H9 (cell line): Measurements from ENCODE around the gene LDLRAD4. TPM values are rescaled to one million over a fixed set of nuclear protein-coding genes. Genes with fewer than 3 reads are reported as not detected.

Experiments
- DNase-seq: peaks from one replicate; pipeline ENCODE4 v3.0.0-alpha.2; 2017
- H2AFZ ChIP-seq: one replicate; pipeline ENCODE4 v1.6.1; 2013; ENCODE audit warnings: mild to moderate bottlenecking, low read length, control low read depth, moderate library complexity
- H2AK5ac ChIP-seq: 2 replicates; pipeline ENCODE4 v1.6.1; 2013; ENCODE audit warnings: low read length, control low read depth, mixed read lengths; ENCODE audit not compliant: insufficient read length
- H2BK120ac ChIP-seq: one replicate; pipeline ENCODE4 v1.6.1; 2013; ENCODE audit warnings: low read depth, mild to moderate bottlenecking, low read length, control low read depth, inconsistent platforms; ENCODE audit not compliant: poor library complexity, severe bottlenecking
- H2BK12ac ChIP-seq: 2 replicates; pipeline ENCODE4 v1.6.1; 2013; ENCODE audit warnings: low read length, control low read depth, mixed read lengths, low read depth; ENCODE audit not compliant: insufficient read length
- H2BK15ac ChIP-seq: 2 replicates; pipeline ENCODE4 v1.6.1; 2013; ENCODE audit warnings: low read depth, low read length, control low read depth
- H2BK20ac ChIP-seq: one replicate; pipeline ENCODE4 v1.6.1; 2013; ENCODE audit warnings: low read depth, mild to moderate bottlenecking, low read length, control low read depth, inconsistent platforms; ENCODE audit not compliant: poor library complexity, severe bottlenecking
- H2BK5ac ChIP-seq: 2 replicates; pipeline ENCODE4 v1.6.1; 2013; ENCODE audit warnings: low read length, control low read depth, mixed read lengths; ENCODE audit not compliant: insufficient read length
- H3K14ac ChIP-seq: 2 replicates; pipeline ENCODE4 v1.6.1; 2013; ENCODE audit warnings: low read length, control low read depth; ENCODE audit not compliant: insufficient read depth
- H3K18ac ChIP-seq: 2 replicates; pipeline ENCODE4 v1.6.1; 2013; ENCODE audit warnings: low read depth, mild to moderate bottlenecking, mixed read lengths, low read length, control low read depth; ENCODE audit not compliant: insufficient read length
- H3K23ac ChIP-seq: 2 replicates; pipeline ENCODE4 v1.6.1; 2013; ENCODE audit warnings: low read length, control low read depth, mixed read lengths, low read depth; ENCODE audit not compliant: insufficient read length
- H3K23me2 ChIP-seq: 2 replicates; pipeline ENCODE4 v1.6.1; 2013; ENCODE audit warnings: low read depth, mild to moderate bottlenecking, mixed read lengths, low read length, control low read depth; ENCODE audit not compliant: insufficient read length, poor library complexity, severe bottlenecking
- H3K27ac ChIP-seq: 2 replicates; pipeline ENCODE4 v1.5.1; 2013; ENCODE audit warnings: low read length, control low read depth, mixed read lengths, low read depth; ENCODE audit not compliant: insufficient read length
- H3K27me3 ChIP-seq: 2 replicates; pipeline ENCODE4 v1.6.1; 2013; ENCODE audit warnings: low read length, control low read depth, inconsistent platforms; ENCODE audit not compliant: insufficient read depth
- H3K4ac ChIP-seq: 2 replicates; pipeline ENCODE4 v1.6.1; 2013; ENCODE audit warnings: low read depth, mild to moderate bottlenecking, control low read depth, inconsistent platforms, low read length, moderate library complexity
- H3K4me1 ChIP-seq: 2 replicates; pipeline ENCODE4 v1.6.1; 2013; ENCODE audit warnings: low read length, control low read depth, inconsistent platforms; ENCODE audit not compliant: insufficient read depth
- H3K4me2 ChIP-seq: 2 replicates; pipeline ENCODE4 v1.6.1; 2013; ENCODE audit warnings: low read length, control low read depth, mixed read lengths; ENCODE audit not compliant: insufficient read length, insufficient read depth
- H3K56ac ChIP-seq: 2 replicates; pipeline ENCODE4 v1.6.1; 2013; ENCODE audit warnings: low read depth, mild to moderate bottlenecking, mixed read lengths, low read length, control low read depth; ENCODE audit not compliant: insufficient read length
- H3K79me1 ChIP-seq: 2 replicates; pipeline ENCODE4 v1.6.1; 2013; ENCODE audit warnings: low read depth, mild to moderate bottlenecking, moderate library complexity, low read length, control low read depth, inconsistent platforms; ENCODE audit not compliant: insufficient read depth, poor library complexity, severe bottlenecking
- H3K79me2 ChIP-seq: 2 replicates; pipeline ENCODE4 v1.6.1; 2013; ENCODE audit warnings: low read length, control low read depth, inconsistent platforms; ENCODE audit not compliant: insufficient read depth
- H3K9ac ChIP-seq: 2 replicates; pipeline ENCODE4 v1.6.1; 2013; ENCODE audit warnings: low read length, control low read depth, mixed read lengths; ENCODE audit not compliant: insufficient read length; ENCODE audit errors: extremely low read depth
- H3K9me3 ChIP-seq: one replicate; pipeline ENCODE4 v1.6.1; 2013; ENCODE audit warnings: low read depth, low read length, inconsistent platforms; ENCODE audit not compliant: control insufficient read depth
- H3T11ph ChIP-seq: one replicate; pipeline ENCODE4 v1.6.1; 2013; ENCODE audit warnings: mild to moderate bottlenecking, low read length, control low read depth, inconsistent platforms
- H4K20me1 ChIP-seq: one replicate; pipeline ENCODE4 v1.6.1; 2013; ENCODE audit not compliant: control insufficient read depth, insufficient read length, insufficient read depth
- H4K5ac ChIP-seq: 2 replicates; pipeline ENCODE4 v1.6.1; 2013; ENCODE audit warnings: low read depth, mild to moderate bottlenecking, mixed read lengths, low read length, control low read depth; ENCODE audit not compliant: insufficient read length
- H4K8ac ChIP-seq: replicated peaks from 2 replicates; pipeline ENCODE4 v1.6.1; 2013; ENCODE audit warnings: low read length, control low read depth, mixed read lengths, low read depth; ENCODE audit not compliant: insufficient read length
- H4K91ac ChIP-seq: 2 replicates; pipeline ENCODE4 v1.6.1; 2013; ENCODE audit warnings: low read depth, mild to moderate bottlenecking, moderate library complexity, mixed read lengths, low read length, control low read depth; ENCODE audit not compliant: insufficient read length
- H3K27ac Mint-ChIP-seq, 3 experiments: 2 replicates in 2 of 3; 3 replicates in 1 of 3; pipeline ENCODE4 v1.8.0; 2020 to 2021; ENCODE audit warnings: mixed read lengths in 3 of 3, mild to moderate bottlenecking in 1 of 3, moderate library complexity in 1 of 3
- H3K27me3 Mint-ChIP-seq: 2 replicates; pipeline ENCODE4 v1.8.0; 2021; ENCODE audit warnings: low read depth, mild to moderate bottlenecking, moderate library complexity, mixed read lengths
- H3K36me3 Mint-ChIP-seq, 3 experiments: 2 replicates in 2 of 3; 3 replicates in 1 of 3; pipeline ENCODE4 v1.8.0; 2020 to 2021; ENCODE audit warnings: low read depth in 3 of 3, mixed read lengths in 3 of 3; ENCODE audit not compliant: insufficient read depth in 1 of 3
- H3K4me1 Mint-ChIP-seq, 2 experiments: 2 replicates each; pipeline ENCODE4 v1.8.0; 2020; ENCODE audit warnings: mixed read lengths in 2 of 2
- H3K4me3 Mint-ChIP-seq, 2 experiments: 2 replicates in 1 of 2; 3 replicates in 1 of 2; pipeline ENCODE4 v1.8.0; 2020 to 2021; ENCODE audit warnings: mild to moderate bottlenecking in 2 of 2, mixed read lengths in 2 of 2, moderate library complexity in 1 of 2
- H3K9me3 Mint-ChIP-seq, 2 experiments: 2 replicates in 1 of 2; 3 replicates in 1 of 2; pipeline ENCODE4 v1.8.0; 2020; ENCODE audit warnings: mild to moderate bottlenecking in 2 of 2, mixed read lengths in 2 of 2, moderate library complexity in 1 of 2
- CTCF ChIP-seq: fragments of 200-600 bp; sonication (generic); conservative IDR thresholded peaks from 3 replicates; pipeline ENCODE4 v1.8.0; 2021; ENCODE audit warnings: antibody characterized with exemption, mild to moderate bottlenecking
- whole genome bisulfite sequencing: extraction: QIAGEN DNeasy Blood & Tissue Kit; methylation state at CpG from one replicate; pipeline ENCODE4 v1.1.7; 2013; ENCODE audit warnings: missing lambda C conversion rate, low lambda C conversion rate, mixed read lengths; ENCODE audit not compliant: insufficient read length; ENCODE audit errors: extremely low coverage; 5-methylcytosine and 5-hydroxymethylcytosine counted together
- total RNA-seq: library from RNA; stranded (reverse); gene quantifications from 2 replicates; pipeline ENCODE4 v1.2.1, GENCODE V29; 2021

LDLRAD4 gene
- total RNA-seq, 1 experiment from 2014 or later, result 3.9 TPM

GRCh38 chr18:13578400-13578799 lies 359.8 kb downstream of the LDLRAD4 start:
- H3K4me2 ChIP-seq, result no peak overlapping the region
- H3K79me2 ChIP-seq, result no peaks in the 10 kb centered on the region

More at GRCh38 chr18:13578400-13578799, 359.8 kb downstream of the LDLRAD4 start:
- no peak overlapping the region for H2AFZ ChIP-seq
- TF ChIP-seq CTCF, result no peak
- no peaks in the 10 kb centered on the region for H3K27me3 ChIP-seq
- Mint-ChIP-seq H3K9me3 (no peaks in the 10 kb centered on the region), H3K36me3 (no peaks in the 10 kb centered on the region; a peak in 1 of 7 replicates), H3K4me1 (no peaks in the 10 kb centered on the region), H3K4me3 (no peak overlapping the region), H3K27ac (no peak overlapping the region), H3K27me3 (no peaks in the 10 kb centered on the region)
- no peak overlapping the region for H3K9ac ChIP-seq
- no peak overlapping the region for H2BK12ac ChIP-seq
- no peak overlapping the region for H2AK5ac ChIP-seq
- no peak overlapping the region for H3K4ac ChIP-seq
- WGBS, result no CpG with 5 or more reads among the region's 6 CpGs
- H3T11ph ChIP-seq, result no peak overlapping the region
- no peaks in the 10 kb centered on the region for H3K79me1 ChIP-seq
- H3K23ac ChIP-seq, result no peak overlapping the region
- no peaks in the 10 kb centered on the region for H4K20me1 ChIP-seq
- H3K27ac ChIP-seq, result no peak overlapping the region
- DNase-seq, result no peak
- no peak overlapping the region for H4K91ac ChIP-seq
- no peak overlapping the region for H4K8ac ChIP-seq
- H2BK20ac ChIP-seq, result no peak overlapping the region
- no peaks in the 10 kb centered on the region for H3K23me2 ChIP-seq
- H2BK15ac ChIP-seq, result no peak overlapping the region
- H4K5ac ChIP-seq, result no peak overlapping the region
- no peak overlapping the region for H3K18ac ChIP-seq
- H3K14ac ChIP-seq, result no peak overlapping the region
- H2BK5ac ChIP-seq, result no peak overlapping the region
- no peaks in the 10 kb centered on the region for H3K4me1 ChIP-seq
- H3K56ac ChIP-seq, result no peak overlapping the region
- H3K9me3 ChIP-seq, result no peaks in the 10 kb centered on the region
- no peak overlapping the region for H2BK120ac ChIP-seq
